ENCODE measurements around the gene CREB5. TPM values are rescaled to one million over a fixed set of nuclear protein-coding genes. Genes with fewer than 3 reads are reported as not detected.

The CREB5 gene
- total and polyA plus RNA-seq, 2 donors (not counting 3 experiments of a cell fraction or from before 2014, with no cell fraction given) = 19.6 to 28.4 TPM

DNA sequence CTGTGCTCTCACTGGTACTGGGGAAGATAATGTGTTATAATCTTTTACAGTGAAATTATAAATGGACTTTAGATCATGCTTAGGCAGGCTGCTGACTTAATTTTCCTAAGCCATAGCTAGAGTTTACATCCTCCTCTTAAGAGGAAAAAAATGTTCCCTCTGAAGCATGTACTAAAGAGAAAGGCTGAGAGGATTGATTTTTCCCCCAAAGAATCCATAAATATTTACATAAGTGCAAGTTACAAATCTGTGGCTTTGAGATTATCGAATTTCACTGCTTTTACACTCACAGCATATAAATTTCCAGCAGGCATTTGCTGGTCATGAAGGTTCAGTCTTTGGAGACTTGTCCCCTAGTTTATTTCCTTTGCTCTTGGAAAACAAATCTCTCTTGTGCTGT lies 43.7 kb downstream of the CREB5 start:
- TF ChIP-seq GATA2 (IDR thresholded peaks at IDR 0.05; ENCODE audit: insufficient read depth, insufficient read length, low read depth, low read length) = no peak
- no peak for TF ChIP-seq EZH2 (IDR thresholded peaks at IDR 0.05; ENCODE audit: borderline replicate concordance, low read depth, low read length, severe bottlenecking)
- TF ChIP-seq, protein P1, sequence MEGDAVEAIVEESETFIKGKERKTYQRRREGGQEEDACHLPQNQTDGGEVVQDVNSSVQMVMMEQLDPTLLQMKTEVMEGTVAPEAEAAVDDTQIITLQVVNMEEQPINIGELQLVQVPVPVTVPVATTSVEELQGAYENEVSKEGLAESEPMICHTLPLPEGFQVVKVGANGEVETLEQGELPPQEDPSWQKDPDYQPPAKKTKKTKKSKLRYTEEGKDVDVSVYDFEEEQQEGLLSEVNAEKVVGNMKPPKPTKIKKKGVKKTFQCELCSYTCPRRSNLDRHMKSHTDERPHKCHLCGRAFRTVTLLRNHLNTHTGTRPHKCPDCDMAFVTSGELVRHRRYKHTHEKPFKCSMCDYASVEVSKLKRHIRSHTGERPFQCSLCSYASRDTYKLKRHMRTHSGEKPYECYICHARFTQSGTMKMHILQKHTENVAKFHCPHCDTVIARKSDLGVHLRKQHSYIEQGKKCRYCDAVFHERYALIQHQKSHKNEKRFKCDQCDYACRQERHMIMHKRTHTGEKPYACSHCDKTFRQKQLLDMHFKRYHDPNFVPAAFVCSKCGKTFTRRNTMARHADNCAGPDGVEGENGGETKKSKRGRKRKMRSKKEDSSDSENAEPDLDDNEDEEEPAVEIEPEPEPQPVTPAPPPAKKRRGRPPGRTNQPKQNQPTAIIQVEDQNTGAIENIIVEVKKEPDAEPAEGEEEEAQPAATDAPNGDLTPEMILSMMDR (IDR thresholded peaks at IDR 0.05; ENCODE audit: extremely low read depth in 1 of 2, insufficient read depth in 1 of 2, low read depth in 1 of 2, low read length in 2 of 2) = no peak
- TF ChIP-seq POLR2AphosphoS5 (IDR thresholded peaks at IDR 0.05; ENCODE audit: insufficient read depth, low read depth, low read length) = no peak
- no peak for TF ChIP-seq MYC (IDR thresholded peaks at IDR 0.05; ENCODE audit: low read depth, low read length)
- TF ChIP-seq, protein P2, sequence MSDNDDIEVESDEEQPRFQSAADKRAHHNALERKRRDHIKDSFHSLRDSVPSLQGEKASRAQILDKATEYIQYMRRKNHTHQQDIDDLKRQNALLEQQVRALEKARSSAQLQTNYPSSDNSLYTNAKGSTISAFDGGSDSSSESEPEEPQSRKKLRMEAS (IDR thresholded peaks at IDR 0.05; ENCODE audit: insufficient read depth, insufficient read length) = no peak
- TF ChIP-seq POLR2A (IDR thresholded peaks at IDR 0.05; ENCODE audit: low read depth, low read length) = no peak
- TF ChIP-seq FOS (IDR thresholded peaks at IDR 0.05; ENCODE audit: borderline replicate concordance, insufficient read depth, low read length) = no peak
- TF ChIP-seq JUN (IDR thresholded peaks at IDR 0.05; ENCODE audit: borderline replicate concordance, insufficient read depth, insufficient read length, low read depth) = no peak
- H3K79me2 ChIP-seq (ENCODE audit: control insufficient read depth, insufficient read depth, low read length) = no peaks in the 10 kb centered on the region
- H3K9me3 ChIP-seq (replicated peaks; ENCODE audit: control insufficient read depth, insufficient read depth, low read length) = no peaks in the 10 kb centered on the region
- POLR2A ChIA-PET = no interaction called here
- BruUV-seq (replicated peaks) = no TSS peak
- no peak overlapping the region for H2AFZ ChIP-seq (ENCODE audit: low read depth, low read length)
- H3K36me3 ChIP-seq (ENCODE audit: control insufficient read depth in 2 of 2, extremely low read depth in 1 of 2, insufficient read depth in 2 of 2, low read length in 2 of 2) = no peaks in the 10 kb centered on the region
- intact Hi-C loops (cut with micrococcal nuclease) (no loop called here), dilution Hi-C loops (cut with MboI; ENCODE audit: extremely low pct_ligation_motif_present, low sequenced_read_pairs) (no loop called here)
- CTCF ChIA-PET = no interaction called here
- FAIRE-seq = no peak
- no peaks in the 10 kb centered on the region for H3K9me1 ChIP-seq (replicated peaks; ENCODE audit: control insufficient read depth, extremely low read depth, insufficient read depth, low read length)
- H4K20me1 ChIP-seq (replicated peaks; ENCODE audit: control insufficient read depth, extremely low read depth, insufficient read depth, low read length) = no peaks in the 10 kb centered on the region
- no peak overlapping the region for H3K4me2 ChIP-seq (ENCODE audit: insufficient read depth, low read length)
- no peak for DNase-seq (ENCODE audit: low read depth, low spot score)
- no peak overlapping the region for H3K9ac ChIP-seq (replicated peaks; ENCODE audit: extremely low read depth, insufficient read depth, low read length)
- no peak overlapping the region for H3K4me3 ChIP-seq (replicated peaks in 1 of 3; ENCODE audit: insufficient read depth in 1 of 3, low read depth in 1 of 3, low read length in 3 of 3)
- H3K27me3 ChIP-seq (ENCODE audit: control insufficient read depth in 2 of 2, insufficient read depth in 2 of 2, low read length in 2 of 2) = peaks cover 2% of the 10 kb centered on the region in 2 experiments
- no peaks in the 10 kb centered on the region for H3K4me1 ChIP-seq (ENCODE audit: control insufficient read depth, extremely low read depth, insufficient read depth, low read length)
- no peak overlapping the region for H3K27ac ChIP-seq (ENCODE audit: insufficient read depth, low read depth, low read length)

Data from endothelial cell of umbilical vein (primary cell).